ENCODE measurements around the gene AP1B1.
"Not testable (repeated sequence)": the region's sequence is repeated elsewhere in the genome, so short reads cannot be mapped to it uniquely, and the experiment has no call there.

Gene AP1B1

DNA sequence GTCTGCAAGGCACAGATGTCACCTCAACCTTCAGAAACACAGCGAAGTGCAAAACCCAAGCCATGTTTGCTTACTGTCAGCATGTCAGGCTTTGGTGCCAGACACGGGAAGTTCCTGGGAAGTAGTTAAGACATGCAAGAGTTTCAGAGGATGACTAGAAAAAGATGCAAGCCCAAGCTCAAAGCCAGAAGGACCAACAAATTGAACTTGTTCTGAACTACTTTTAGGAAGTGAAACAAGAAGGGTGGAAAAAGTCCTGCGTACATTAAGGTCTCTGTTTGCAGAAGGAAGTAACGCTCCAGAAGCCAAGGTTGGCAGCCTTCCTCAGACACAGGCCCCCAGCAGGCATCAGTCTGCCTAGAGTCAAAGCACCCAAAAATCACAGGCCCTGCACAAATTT is 2.6 kb downstream of the AP1B1 start:
- FAIRE-seq = no peak

DNA sequence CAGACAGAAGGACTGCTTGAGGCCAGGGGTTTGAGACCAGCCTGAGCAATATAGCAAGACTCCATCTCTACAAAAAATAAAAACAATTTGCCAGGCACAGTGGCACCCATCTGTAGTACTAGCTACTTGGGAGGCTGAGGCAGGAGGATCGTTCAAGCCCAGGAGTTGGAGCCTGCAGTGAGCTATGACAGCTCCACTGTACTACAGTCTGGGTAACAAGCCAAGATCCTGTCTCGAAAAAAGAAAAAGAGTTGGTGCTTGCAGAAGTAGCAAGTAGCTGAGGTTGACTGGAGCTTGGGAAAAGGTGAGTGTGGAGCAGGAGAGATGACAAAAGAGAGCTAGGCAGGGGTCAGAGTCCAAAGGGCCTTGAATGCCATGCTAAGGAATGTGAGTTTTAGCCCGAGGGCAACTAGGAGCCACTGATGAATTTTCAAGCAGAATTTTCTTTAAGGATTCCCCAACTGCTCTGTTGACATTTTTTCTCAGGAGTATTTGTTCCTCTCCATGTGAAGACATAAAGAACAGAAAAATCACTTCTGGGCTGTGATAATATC is 3.1 kb downstream of the AP1B1 start:
- no peak for FAIRE-seq

DNA sequence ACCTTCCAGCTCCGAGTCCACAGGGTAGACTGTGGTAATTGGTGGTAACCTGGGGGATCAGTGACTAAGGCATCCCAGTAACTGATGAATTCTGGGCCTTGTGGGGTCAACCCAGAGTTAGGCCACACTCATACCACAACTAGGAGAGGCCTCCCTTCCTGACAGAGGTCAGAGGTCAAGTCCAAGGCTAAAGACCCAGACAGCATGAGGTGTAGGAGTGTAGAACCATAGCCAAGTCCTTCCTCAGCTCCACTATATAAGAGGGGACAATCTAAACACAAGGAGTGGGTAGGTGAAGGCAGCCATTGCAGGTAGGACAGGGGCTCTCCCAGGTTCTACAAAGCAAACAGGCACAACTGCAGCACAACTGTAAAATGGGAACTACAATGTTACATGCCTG is 4.6 kb downstream of the AP1B1 start:
- FAIRE-seq = no peak

DNA sequence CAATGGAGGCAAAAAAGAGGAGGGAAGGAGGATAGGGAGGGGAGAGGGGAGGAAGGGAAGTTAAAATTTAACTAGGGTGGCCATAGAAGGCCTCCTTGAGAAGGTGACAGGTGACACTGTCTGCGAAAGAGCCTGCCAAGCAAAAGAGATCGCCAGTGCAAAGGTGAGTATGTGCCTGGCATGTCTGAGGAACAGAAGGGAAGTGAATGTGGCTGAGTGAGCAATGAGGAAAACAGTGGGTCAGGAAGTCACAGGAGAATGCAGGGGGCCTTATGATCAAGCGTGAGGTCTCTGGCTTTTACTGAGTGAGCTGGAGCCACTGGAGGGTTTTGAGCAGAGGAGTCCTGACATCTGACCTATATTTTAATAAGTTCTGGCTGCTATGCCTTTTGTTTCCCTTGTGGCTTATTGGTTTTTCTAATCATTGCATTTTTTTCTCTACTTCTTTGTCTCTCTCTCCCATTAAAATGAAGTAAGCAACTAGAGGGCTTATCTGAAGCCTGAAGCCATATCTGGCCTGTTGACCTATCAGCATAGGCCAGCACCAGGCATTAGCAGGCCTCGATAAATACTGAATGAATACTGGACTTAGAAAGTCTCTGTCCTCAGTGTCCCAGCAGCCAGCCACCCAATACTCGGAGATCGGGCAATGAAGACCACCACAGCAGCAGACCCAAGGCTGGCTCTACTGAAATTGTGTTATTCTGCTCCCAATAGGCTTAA is 5.6 kb downstream of the AP1B1 start:
- no peak for FAIRE-seq

DNA sequence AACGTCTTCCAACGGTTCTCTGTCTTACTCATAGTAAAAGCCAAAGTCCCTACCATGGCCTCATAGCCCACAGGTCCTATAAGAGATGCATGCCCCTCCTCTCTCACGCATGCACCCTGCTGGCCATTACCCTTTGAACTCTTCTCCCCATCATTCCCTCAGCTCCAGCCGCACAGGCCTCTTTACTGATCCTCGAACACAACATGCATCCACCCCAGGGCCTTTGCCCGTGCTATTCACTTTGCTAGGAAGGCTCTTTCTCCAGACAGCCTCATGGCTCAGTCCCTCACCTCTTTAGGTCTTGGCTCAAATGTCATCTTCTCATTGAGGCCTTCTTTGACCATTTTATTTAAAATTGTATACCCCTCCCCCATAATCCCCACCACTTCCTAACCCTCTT is 7.5 kb downstream of the AP1B1 start:
- no peak for FAIRE-seq

DNA sequence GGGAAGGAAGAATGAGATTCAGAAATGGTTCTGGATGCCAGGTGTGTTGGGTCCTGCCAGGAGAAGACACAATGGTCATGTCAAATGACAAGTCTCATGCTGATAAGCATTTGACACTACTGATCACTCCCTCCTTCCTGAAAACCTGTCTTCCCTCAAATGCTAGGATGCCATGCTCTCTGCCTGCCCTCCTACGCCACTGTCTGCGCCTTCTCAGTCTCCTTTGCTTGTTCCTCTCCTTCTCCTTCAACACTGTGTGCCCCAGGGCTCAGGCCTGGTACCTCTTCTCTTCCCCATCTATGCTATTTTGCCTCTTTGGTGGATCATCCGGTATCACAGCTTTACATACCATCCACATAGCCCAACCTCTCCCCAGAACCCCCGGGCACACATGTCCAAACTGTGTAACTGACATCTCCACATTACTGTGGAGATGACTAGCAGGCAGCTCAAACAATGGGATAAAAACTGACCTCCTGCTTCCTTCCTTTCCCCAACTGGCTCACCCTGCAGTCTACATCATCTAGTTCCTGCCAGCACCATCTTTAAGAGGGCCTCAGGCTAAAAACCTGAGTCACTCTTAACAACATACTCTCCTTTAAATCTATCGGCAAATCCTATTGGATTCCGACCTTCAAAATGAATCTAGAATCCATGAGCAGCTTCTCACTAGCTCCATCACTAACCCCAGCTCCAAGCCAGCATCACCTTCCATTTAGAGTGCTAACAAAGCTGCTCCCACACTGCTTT is 8.2 kb downstream of the AP1B1 start:
- no peak for FAIRE-seq

DNA sequence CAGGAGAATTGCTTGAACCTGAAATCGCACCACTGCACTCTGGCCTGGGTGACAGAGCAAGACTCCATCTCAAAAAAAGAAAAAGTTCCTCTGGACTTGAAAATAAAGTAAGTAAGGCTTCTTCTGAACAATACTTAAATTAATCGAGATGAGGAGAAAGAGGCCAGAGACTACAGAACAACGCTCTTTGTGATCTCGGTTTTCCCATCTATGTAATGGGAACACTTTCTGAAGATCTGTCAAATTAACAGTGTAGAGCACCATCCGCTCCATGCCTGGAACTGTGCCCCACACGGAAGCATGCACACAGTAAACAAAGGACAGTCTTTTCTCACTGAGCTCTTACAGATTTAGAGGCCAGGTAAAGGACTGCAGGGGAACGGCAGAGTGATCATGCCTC is 9.1 kb downstream of the AP1B1 start:
- FAIRE-seq = no peak

DNA sequence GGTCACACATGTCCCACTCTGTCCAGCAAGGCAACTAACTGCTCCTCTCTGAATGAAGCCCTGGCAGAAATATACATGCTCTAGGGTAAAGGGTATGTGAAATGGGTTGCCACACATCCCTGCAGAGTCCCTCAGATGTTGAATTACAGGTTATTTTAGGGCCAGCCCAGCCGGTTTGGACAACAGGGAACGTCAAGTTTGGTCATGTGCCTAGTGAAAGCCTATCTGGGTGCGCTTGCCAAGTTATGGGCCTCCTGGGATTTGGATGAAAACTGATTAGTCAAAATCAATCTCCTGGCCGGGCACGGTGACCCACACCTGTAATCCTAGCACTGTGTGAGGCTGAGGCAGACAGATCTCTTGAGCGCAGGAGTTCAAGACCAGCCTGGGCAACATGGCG is 10.4 kb downstream of the AP1B1 start:
- no peak for FAIRE-seq

DNA sequence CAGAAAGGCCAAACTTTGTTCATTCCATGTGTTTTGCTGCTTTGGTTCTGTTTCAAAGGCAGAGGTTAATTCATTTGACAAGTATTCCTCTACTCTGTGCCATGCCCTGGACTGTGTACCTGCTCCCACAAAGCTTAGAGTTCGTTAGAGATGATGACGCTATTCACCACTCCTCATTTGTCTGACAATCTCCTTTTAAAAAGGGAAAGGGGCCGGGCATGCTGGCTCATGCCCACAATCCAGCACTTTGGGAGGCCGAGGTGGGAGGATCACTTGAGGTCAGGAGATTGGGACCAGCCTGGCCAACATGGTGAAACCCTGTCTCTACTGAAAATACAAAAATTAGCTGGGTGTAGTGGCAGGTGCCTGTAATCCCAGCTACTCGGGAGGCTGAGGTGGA is 11.7 kb downstream of the AP1B1 start:
- not testable (repeated sequence) for FAIRE-seq

DNA sequence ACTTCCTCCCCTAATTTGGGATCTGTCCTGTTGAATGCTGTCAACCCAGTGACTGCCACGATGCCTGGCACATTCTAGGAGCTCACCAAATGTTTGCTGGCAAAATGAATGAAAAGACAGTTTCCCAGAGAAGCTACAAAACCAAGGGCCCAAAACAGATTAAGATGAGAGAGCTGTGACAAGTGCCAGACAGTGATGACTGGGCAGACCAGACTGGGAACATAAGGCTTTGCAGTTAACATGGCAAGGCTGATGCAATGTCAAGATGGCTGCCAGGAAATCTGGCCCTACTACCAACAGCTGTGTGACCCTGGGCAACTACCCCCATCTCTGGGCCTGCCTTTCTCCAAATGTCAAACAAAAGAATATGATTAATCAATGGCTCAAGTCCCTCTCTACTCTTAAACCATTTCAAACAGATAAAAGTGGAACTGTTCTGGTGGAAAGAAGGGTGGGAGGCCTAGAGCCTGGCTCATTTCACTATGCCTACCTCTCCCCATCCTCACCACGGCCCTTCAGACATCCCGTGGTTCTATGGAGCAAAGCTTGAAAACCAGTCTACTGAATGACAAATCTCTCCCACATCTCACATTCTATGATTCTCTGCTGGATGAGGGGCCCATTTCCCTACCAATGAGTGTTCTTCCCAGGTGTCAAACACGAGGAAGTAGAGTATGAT is 12.8 kb downstream of the AP1B1 start:
- no peak for FAIRE-seq

DNA sequence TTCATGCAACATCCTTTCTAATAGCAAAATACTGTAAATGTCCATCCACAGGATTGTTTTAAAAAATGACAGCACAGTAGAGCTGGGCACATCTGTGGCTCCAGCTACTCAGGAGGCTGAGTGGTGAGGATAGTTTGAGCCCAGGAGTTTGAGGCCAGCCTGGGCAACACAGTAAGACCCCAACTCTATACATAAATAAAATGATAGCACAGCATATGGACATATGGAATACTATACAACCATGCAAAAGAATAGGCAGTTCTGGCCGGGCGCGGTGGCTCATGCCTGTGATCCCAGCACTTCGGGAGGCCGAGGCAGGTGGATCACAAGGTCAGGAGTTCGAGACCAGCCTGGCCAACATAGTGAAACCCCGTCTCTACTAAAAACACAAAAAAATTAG is 13.6 kb downstream of the AP1B1 start:
- FAIRE-seq = not testable (repeated sequence)

DNA sequence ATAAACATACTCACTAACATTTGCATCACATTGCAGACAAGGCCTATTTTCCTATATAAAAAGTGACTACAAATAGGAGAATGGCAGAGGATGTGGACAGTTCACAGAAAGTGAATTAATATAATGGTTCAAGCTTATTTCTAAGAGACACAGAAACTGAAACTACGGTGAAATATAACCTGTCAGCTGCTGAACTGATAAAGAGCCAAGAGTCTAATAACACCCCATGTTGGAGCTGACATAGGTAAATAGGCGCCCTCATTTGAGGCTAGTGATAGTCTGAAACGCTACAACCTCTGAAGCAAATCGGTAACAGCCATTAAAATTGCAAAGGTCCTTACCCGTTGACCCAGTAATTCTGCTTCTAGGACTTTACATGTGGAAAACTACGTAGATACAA is 14.0 kb downstream of the AP1B1 start:
- no peak for FAIRE-seq

DNA sequence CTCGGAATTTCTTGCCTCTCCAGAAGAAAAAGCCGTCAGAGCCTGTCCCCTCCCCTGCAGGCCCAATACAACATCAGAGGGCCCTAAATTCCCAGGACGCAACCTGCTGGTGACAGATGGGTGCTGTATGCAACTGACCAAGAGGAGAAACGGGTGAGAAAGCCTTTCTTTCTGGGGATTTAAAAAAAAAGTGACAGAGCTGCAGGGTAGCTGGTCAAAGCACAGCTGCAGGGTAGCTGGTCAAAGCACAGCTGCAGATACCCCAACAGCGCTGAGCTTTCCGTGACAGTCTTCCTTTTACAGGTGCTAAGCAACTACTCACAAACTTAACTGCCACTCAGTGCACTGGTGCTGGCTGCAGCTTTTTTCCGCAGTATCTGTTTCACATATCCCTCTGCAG is 17.8 kb downstream of the AP1B1 start:
- no peak for FAIRE-seq

DNA sequence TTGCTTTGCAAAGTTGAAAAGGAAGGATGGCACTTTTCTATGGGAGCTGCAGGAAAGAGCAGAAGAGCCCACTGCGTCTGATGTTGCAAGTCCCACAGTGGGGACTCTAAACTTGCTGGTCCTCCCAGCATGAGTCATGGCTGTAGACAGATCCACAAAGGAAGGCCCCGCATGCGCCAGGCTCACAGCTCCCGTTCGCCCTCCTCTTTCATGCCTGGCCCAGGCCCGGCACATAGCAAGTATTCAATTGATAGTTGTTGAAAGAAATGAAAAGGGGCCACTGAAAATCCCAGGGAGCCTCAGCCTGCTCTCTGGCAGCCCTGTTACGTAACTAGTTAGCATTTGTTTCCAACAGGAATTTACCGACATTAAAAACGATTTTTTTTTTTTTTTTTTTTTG is 18.9 kb downstream of the AP1B1 start:
- no peak for FAIRE-seq

DNA sequence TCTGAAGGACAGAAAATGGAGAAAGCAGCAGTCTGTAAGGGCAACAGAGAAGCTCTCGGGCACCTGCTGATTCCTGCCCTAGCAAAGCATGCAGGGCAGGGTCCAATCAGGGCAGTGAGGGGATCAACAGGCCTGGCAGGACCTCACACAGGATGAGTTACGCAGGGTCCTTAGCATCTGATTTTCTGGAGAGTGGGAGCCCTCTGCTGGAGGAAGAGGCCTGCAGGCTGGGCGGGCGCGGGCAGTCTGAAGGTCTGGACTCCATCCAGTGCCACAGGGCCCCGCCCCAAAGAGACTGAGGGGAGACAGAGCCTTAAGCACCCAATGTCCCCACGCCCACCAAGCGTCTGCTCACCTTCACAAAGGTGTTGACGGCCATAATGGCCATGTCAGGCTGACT is 28.9 kb downstream of the AP1B1 start:
- no peak for FAIRE-seq

DNA sequence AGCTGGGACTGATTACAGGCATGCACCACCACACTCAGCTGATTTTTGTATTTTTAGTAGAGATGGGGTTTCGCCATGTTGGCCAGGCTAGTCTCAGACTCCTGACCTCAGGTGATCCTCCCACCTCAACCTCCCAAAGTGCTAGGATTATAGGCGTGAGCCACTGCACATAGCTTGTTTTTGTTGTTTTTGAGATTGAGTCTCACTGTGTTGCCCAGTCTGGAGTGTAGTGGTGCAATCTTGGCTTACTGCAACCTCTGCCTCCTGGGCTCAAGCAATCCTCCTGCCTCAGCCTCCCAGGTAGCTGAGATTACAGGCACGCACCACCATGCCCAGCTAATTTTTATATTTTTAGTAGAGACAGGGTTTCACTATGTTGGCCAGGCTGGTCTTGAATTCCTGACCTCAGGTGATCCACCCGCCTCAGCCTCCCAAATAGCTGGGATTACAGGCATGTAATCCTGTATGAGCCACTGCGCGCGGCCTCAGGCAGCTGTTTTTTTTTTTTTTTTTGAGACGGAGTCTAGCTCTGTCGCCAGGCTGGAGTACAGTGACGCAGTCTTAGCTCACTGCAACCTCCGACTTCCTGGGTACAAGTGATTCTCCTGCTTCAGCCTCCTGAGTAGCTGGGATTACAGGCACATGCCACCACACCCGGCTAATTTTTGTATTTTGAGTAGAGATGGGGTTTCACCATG is 31.0 kb downstream of the AP1B1 start:
- FAIRE-seq = not testable (repeated sequence)

DNA sequence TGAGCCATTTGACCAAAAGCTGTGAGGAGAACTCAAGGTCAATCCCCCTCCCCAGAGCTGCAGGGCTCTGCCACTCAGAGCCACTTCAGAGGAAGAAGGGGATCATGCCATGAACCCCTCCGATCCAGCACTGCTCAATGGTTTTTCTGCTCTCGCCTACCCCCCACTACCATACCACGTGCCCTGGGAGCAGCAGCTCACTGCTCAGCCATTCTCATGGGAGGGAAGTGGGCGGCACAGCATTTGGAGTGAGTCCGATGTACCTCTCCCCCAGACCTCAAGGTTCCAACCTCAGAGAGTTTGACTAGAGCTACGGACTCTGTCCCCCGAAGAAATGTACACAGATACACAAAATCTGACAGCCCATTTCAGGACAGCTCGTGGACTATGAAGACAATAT is 34.5 kb downstream of the AP1B1 start:
- FAIRE-seq = no peak

DNA sequence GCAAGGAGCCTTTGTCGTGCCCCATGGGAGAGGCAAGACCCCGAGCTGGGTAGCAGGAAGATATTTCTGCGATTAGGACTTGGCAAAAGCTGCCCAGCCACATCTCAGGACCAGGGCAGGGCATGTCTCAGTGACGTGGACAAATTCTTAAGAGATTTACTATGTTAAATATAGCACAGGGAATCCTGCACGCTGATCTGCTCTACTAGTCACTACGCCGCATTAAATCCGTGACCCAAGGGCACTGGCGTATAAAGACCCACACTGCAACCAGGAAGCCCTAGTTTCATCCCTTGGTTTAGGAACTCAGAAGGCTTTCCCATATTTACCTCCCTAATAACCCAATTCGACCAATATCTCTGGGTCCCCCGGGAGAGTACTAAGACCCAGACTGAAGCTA is 35.1 kb downstream of the AP1B1 start:
- FAIRE-seq = no peak

DNA sequence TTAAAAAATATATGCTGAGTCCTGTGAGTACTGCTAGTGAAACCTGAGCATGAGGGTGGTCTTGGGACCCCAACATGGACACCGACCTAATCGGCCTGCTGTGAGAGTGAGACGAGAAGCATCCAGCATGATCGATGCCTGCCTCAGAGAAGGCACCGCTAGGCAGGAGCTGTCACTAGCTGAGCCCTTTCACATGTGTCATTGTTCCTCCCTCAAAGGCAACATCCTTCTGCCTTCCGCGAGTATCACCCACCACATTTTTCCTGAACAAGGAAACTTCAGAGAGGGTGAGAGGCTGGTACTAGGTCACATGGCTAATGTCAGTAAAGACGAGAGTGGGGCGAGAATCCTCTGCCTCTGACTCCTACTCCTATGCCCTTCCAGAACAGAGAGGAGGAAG is 35.6 kb downstream of the AP1B1 start:
- no peak for FAIRE-seq

DNA sequence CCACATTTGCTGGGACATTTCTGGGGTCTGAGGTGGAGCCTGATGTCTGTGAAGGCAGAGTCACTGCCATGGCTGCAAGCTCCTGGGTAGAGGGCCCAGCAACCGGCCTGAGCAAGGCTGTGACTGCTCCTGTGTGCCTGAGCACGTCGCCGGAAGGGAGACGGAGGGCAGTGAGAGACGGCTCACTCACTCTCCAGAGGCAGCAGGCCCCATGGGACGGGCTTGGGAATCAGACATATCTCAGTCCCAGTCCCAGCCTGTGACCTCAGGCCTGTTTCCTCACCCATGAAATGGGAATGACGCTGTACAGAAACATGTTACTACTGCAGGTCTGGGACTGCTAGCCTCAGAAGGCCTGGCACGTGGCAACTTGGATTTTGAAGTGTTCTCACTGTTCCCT is 36.5 kb downstream of the AP1B1 start:
- no peak for FAIRE-seq

DNA sequence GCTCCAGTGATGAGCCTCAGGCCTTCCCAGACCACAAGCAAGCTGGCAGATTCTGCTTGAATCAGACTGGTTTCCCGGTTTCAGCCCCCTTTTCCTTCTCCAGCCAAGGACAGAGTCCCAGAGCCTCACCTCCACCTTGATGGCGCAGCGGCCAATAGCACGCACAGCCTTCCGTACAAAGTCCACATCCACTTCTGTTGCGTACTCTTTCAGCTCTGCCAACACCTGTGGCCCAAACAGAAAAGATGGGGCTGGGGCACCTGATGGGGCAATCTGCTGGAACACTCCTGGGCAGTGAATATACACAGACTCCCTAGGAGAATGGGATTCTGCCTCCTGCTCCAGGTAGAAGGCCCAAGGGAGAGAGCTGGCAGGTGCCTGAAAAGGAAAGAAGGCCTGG is 37.3 kb downstream of the AP1B1 start:
- FAIRE-seq = no peak

DNA sequence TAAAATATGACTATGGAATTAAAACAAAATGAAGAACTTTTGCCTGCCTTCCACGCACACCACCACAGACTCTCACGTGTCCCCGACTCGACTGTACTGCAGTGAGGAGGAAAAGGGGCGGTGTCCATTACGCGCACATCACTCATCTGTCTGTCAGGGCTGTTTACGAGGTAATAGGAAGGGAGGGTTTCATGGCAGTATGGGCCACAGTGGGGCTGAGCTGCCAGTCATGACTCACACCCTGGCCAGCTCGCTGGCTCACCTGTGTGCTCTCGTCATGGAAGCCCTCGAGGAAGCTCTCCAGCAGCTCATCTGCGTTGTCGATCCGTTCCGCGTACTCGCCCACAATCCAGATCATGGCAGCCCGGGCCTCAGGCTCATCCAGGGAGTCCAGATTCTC is 39.4 kb downstream of the AP1B1 start:
- FAIRE-seq = no peak

DNA sequence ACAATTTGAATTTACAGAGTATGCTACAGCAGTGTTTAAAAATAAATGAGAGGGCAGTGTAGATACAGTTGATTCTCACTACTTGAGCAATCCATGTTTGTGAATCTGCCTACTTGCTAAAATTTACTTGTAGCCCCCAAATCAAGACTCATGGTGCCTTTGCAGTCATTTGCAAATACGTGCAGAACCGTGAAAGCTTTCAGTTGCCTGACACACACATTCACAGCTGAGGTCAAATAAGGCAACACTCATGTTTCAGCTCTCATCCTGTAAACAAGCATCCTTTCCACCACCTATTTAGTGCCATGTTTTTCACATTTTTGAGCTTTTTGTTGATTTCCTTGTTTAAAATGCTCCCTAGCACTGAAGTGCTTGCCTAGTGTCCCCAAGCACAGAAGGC is 40.3 kb downstream of the AP1B1 start:
- no peak for FAIRE-seq

All from colon (tissue), 2 donors.